CD4-positive, alpha-beta T cell (primary cell): ENCODE data around the gene PDZRN3. TPM values are rescaled to one million over a fixed set of nuclear protein-coding genes. Genes with fewer than 3 reads are reported as not detected.

ENCODE experiments used
- ATAC-seq: fragments of 200-7000 bp; cut with Tn5 transposase; one replicate; pipeline ENCODE4 v1.10.0; 2022; ENCODE audit warnings: mild to moderate bottlenecking; ENCODE audit not compliant: poor library complexity
- CTCF ChIA-PET: fragments of 350-600 bp; sonication (Branson Sonifier 250); formaldehyde crosslinking; loops from one replicate; lab custom pipeline; 2021; ENCODE audit warnings: antibody characterized with exemption, inconsistent platforms; lab: Charles Lee
- POLR2A ChIA-PET: fragments of 350-600 bp; sonication (Branson Sonifier 250); formaldehyde crosslinking; loops from one replicate; lab custom pipeline; 2021; ENCODE audit warnings: antibody characterized with exemption, inconsistent platforms; lab: Charles Lee
- DNase-seq, 14 experiments: peaks; one replicate each; pipeline ENCODE4 v3.0.0-alpha.2; 2013 to 2020; ENCODE audit warnings: mixed read lengths in 2 of 14
- H3K27ac ChIP-seq, 2 donors: one replicate each; pipeline versions ENCODE4 v1.5.1 to v1.7.0; 2013; ENCODE audit warnings: low read length in 2 of 2, low read depth in 1 of 2, mild to moderate bottlenecking in 1 of 2
- H3K27me3 ChIP-seq, 2 experiments: 1 replicate in 1 of 2; 2 replicates in 1 of 2; pipeline versions ENCODE4 v1.6.1 to v1.7.0; 2013; ENCODE audit warnings: low read length in 2 of 2, control low read depth in 1 of 2, mild to moderate bottlenecking in 1 of 2, moderate library complexity in 1 of 2; ENCODE audit not compliant: insufficient read depth in 2 of 2, control insufficient read depth in 1 of 2
- H3K36me3 ChIP-seq: one replicate; pipeline ENCODE4 v1.6.1; 2013; ENCODE audit warnings: low read length, control low read depth; ENCODE audit not compliant: insufficient read depth
- H3K4me1 ChIP-seq: one replicate; pipeline ENCODE4 v1.6.1; 2013; ENCODE audit warnings: low read length, control low read depth; ENCODE audit not compliant: insufficient read depth
- H3K4me3 ChIP-seq: one replicate; pipeline ENCODE4 v1.5.1; 2013; ENCODE audit warnings: mild to moderate bottlenecking, low read length, moderate library complexity
- H3K9me3 ChIP-seq, 2 experiments: 1 replicate in 1 of 2; 2 replicates in 1 of 2; pipeline versions ENCODE4 v1.6.1 to v1.7.0; 2013; ENCODE audit warnings: low read length in 2 of 2, mild to moderate bottlenecking in 2 of 2, control low read depth in 1 of 2, moderate library complexity in 1 of 2; ENCODE audit not compliant: control insufficient read depth in 1 of 2, insufficient read depth in 1 of 2
- H3K27ac Mint-ChIP-seq: one replicate; pipeline ENCODE4 v1.8.0; 2020; ENCODE audit warnings: mixed read lengths
- H3K27me3 Mint-ChIP-seq: one replicate; pipeline ENCODE4 v1.8.0; 2021; ENCODE audit warnings: mixed read lengths
- H3K36me3 Mint-ChIP-seq: one replicate; pipeline ENCODE4 v1.8.0; 2021; ENCODE audit warnings: low read depth, mixed read lengths
- H3K4me1 Mint-ChIP-seq: one replicate; pipeline ENCODE4 v1.8.0; 2021; ENCODE audit warnings: low read depth, mixed read lengths
- H3K4me3 Mint-ChIP-seq: one replicate; pipeline ENCODE4 v1.8.0; 2020; ENCODE audit warnings: mild to moderate bottlenecking, mixed read lengths
- H3K9me3 Mint-ChIP-seq: one replicate; pipeline ENCODE4 v1.8.0; 2020; ENCODE audit warnings: mixed read lengths
- CTCF ChIP-seq: fragments of 200-600 bp; IDR thresholded peaks from one replicate; pipeline ENCODE4 v1.8.0; 2022; ENCODE audit warnings: antibody characterized with exemption, mild to moderate bottlenecking
- intact Hi-C, 2 experiments: fragments of 100-400 bp; cut with DNase I in 1 of 2; cut with micrococcal nuclease in 1 of 2; formaldehyde crosslinking; loops; one replicate each; pipeline versions ENCODE4 v1.15.1 to v1.9.0; 2023 to 2025; cut with DNase I, micrococcal nuclease
- total RNA-seq, 174 experiments: library from RNA in 2 of 174; stranded (reverse) in 2 of 174; gene quantifications; one replicate each; pipeline ENCODE4 v1.2.3 and lab custom pipeline; 2021 to 2026

The PDZRN3 gene
- total RNA-seq, 2 experiments from 2014 or later = not detected

GRCh38 chr3:73510784-73511183, 114.0 kb downstream of the PDZRN3 start:
- no peak overlapping the region for H3K4me3 Mint-ChIP-seq
- Histone ChIP-seq H3K27ac (no peak overlapping the region), H3K4me3 (no peak overlapping the region), H3K36me3 (no peaks in the 10 kb centered on the region), H3K9me3 (no peaks in the 10 kb centered on the region), H3K27me3 (no peaks in the 10 kb centered on the region), H3K4me1 (no peaks in the 10 kb centered on the region)
- ChIA-PET POLR2A (no interaction called here), CTCF (no interaction called here)
- DNase-seq = no peak
- no peaks in the 10 kb centered on the region for H3K36me3 Mint-ChIP-seq
- H3K27me3 Mint-ChIP-seq = peaks cover 14% of the 10 kb centered on the region
- H3K9me3 Mint-ChIP-seq = no peaks in the 10 kb centered on the region
- TF ChIP-seq CTCF = no peak
- ATAC-seq = no peak
- H3K27ac Mint-ChIP-seq = no peak overlapping the region
- H3K4me1 Mint-ChIP-seq = no peaks in the 10 kb centered on the region
- intact Hi-C loops = no loop called here

- H3K9me3 Mint-ChIP-seq = no peaks in the 10 kb centered on the region
- no peak overlapping the region for H3K27ac Mint-ChIP-seq
- CTCF ChIA-PET = no interaction called here
- no peaks in the 10 kb centered on the region for H3K36me3 Mint-ChIP-seq
- ATAC-seq (no peak), DNase-seq (no peak)
- H3K4me3 Mint-ChIP-seq = no peak overlapping the region
- intact Hi-C loops = no loop called here
- H3K27me3 ChIP-seq = no peaks in the 10 kb centered on the region
- POLR2A ChIA-PET = no interaction called here
- H3K27ac ChIP-seq = no peak overlapping the region
- H3K4me1 Mint-ChIP-seq = no peaks in the 10 kb centered on the region
- no peaks in the 10 kb centered on the region for H3K4me1 ChIP-seq
- no peaks in the 10 kb centered on the region for H3K36me3 ChIP-seq
- no peak overlapping the region for H3K4me3 ChIP-seq
- H3K27me3 Mint-ChIP-seq = peaks cover 14% of the 10 kb centered on the region
- no peaks in the 10 kb centered on the region for H3K9me3 ChIP-seq
- TF ChIP-seq CTCF = no peak
Observed at GRCh38 chr3:73510334-73510733, 114.4 kb downstream of the PDZRN3 start.

GRCh38 chr3:73509816-73510215, 114.9 kb downstream of the PDZRN3 start:
- Mint-ChIP-seq H3K4me3 (no peak overlapping the region), H3K4me1 (no peaks in the 10 kb centered on the region), H3K9me3 (no peaks in the 10 kb centered on the region), H3K27me3 (peaks cover 14% of the 10 kb centered on the region), H3K27ac (no peak overlapping the region), H3K36me3 (no peaks in the 10 kb centered on the region)
- no peak for ATAC-seq
- ChIA-PET CTCF (no interaction called here), POLR2A (no interaction called here)
- Histone ChIP-seq H3K4me1 (no peaks in the 10 kb centered on the region), H3K4me3 (no peak overlapping the region), H3K36me3 (no peaks in the 10 kb centered on the region), H3K27ac (no peak overlapping the region), H3K27me3 (no peaks in the 10 kb centered on the region), H3K9me3 (no peaks in the 10 kb centered on the region)
- no peak for DNase-seq
- TF ChIP-seq CTCF = no peak
- intact Hi-C loops = no loop called here
